Thymus (tissue), 11 donors: ENCODE data around the gene DUSP6. TPM values are rescaled to one million over a fixed set of nuclear protein-coding genes. Genes with fewer than 3 reads are reported as not detected.

ENCODE experiments used
- DNase-seq, 9 donors: peaks; one replicate each; pipeline ENCODE4 v3.0.0-alpha.2; 2013; ENCODE audit warnings: low spot score in 9 of 9, low read depth in 6 of 9, missing footprints in 1 of 9
- H3K27ac ChIP-seq, 2 donors: one replicate each; pipeline ENCODE4 v1.5.1; 2013; ENCODE audit warnings: control low read depth in 1 of 2, low read depth in 1 of 2, low read length in 1 of 2, mild to moderate bottlenecking in 1 of 2, moderate library complexity in 1 of 2
- H3K27me3 ChIP-seq, 2 donors: one replicate each; pipeline ENCODE4 v1.5.1; 2013; ENCODE audit warnings: low read length in 1 of 2; ENCODE audit not compliant: control insufficient read depth in 2 of 2, insufficient read depth in 1 of 2
- H3K36me3 ChIP-seq, 2 donors: one replicate each; pipeline ENCODE4 v1.5.1; 2013; ENCODE audit warnings: low read length in 1 of 2, mild to moderate bottlenecking in 1 of 2, moderate library complexity in 1 of 2; ENCODE audit not compliant: control insufficient read depth in 2 of 2, insufficient read depth in 2 of 2
- H3K4me1 ChIP-seq, 2 donors: one replicate each; pipeline ENCODE4 v1.5.1; 2013; ENCODE audit warnings: low read length in 2 of 2; ENCODE audit not compliant: control insufficient read depth in 2 of 2, insufficient read depth in 2 of 2
- H3K4me3 ChIP-seq, 2 donors: one replicate each; pipeline ENCODE4 v1.5.1; 2013; ENCODE audit warnings: low read length in 2 of 2, control low read depth in 1 of 2, mild to moderate bottlenecking in 1 of 2
- H3K9me3 ChIP-seq, 2 donors: one replicate each; pipeline ENCODE4 v1.5.1; 2013; ENCODE audit warnings: low read length in 1 of 2, mild to moderate bottlenecking in 1 of 2; ENCODE audit not compliant: control insufficient read depth in 2 of 2, insufficient read depth in 1 of 2
- WGBS: extraction: QIAGEN DNeasy Blood & Tissue Kit; methylation state at CpG from one replicate; pipeline ENCODE4 v1.1.7; 2013; 5-methylcytosine and 5-hydroxymethylcytosine counted together
- polyA plus RNA-seq: library from polyadenylated mRNA; stranded (reverse); fragments of 200-250 nt; gene quantifications from one replicate; pipeline ENCODE4 v1.2.3, GENCODE V29; 2013
- total RNA-seq: library from RNA; stranded (reverse); fragments of 120-200 nt; gene quantifications from one replicate; pipeline ENCODE4 v1.2.4, GENCODE V29; 2013
- donor health status: healthy.

The DUSP6 gene
- total and polyA plus RNA-seq, 2 donors = 33.5 to 45.0 TPM

GRCh38 chr12:89390802-89391673 is 38.7 kb upstream of the DUSP6 start:
- H3K27me3 ChIP-seq = no peaks in the 10 kb centered on the region
- H3K27ac ChIP-seq = no peak overlapping the region
- no peaks in the 10 kb centered on the region for H3K9me3 ChIP-seq
- WGBS = 97% methylated on average over 3 of the region's 3 CpGs
- no peak for DNase-seq
- H3K4me1 ChIP-seq = no peaks in the 10 kb centered on the region
- no peaks in the 10 kb centered on the region for H3K36me3 ChIP-seq
- H3K4me3 ChIP-seq = no peak overlapping the region

DNA sequence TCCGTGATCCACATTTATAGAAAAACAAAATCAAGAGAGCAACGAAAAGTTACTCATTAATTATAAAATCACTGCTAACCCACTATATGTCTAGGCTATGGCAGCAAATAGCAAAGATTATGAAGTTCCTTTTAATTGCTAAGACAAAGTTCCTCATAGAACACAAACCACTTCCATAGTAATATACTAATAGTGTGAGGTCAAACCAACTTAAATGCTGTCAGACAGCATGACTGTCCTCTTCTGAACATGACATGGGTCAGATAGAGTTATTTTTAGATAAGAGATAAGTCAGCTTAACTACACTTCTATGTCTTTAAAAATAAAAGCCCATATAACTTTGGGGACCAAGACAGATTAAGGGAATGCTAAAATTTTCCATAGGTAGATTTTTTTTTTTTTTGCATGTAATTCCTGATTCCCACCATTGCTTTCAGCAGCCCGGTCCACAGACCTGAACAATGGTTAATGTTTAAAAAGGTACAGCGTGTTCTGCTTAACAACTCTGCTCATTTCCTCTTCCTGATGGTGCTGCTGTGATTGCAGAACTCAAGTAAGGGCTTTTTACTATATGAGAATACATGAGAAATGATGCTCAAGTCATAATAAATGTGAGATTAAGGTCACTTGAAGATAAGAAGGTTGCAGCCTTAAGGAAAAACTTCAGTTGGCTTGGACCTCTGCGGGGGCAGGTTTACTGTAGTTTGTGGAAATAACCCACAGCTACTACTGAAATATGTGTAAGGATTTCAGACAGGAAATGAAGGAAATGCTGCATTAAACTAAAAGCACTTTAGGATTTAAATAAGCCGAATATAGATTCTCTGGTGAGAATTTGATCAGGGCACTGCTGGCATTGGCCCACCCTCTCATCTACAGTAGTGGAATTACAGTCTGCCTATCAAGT is 37.7 kb upstream of the DUSP6 start:
- DNase-seq = no peak
- no peaks in the 10 kb centered on the region for H3K9me3 ChIP-seq
- 44% methylated on average over 6 of the region's 6 CpGs for WGBS
- H3K27me3 ChIP-seq = no peaks in the 10 kb centered on the region
- H3K4me3 ChIP-seq = no peak overlapping the region
- no peak overlapping the region for H3K27ac ChIP-seq
- no peaks in the 10 kb centered on the region for H3K4me1 ChIP-seq
- no peaks in the 10 kb centered on the region for H3K36me3 ChIP-seq

DNA sequence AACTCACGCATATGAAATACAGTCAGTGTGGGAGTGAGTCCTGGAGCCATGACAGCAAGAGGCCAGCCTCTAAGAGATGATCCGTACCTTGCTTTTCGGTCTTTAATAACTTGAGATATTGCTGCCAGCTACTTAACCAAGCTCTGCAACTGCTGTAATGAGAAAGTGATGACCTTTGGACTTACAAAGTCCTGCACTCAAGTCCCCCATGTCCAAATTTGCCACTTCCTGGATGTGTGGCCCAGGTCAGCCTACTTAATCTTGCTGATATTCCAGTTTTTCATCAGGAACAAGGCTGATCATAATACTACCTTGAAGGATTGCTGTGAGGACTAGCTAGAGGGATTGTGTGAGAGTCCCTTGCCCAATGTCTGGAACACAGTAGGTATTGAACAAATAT is 33.8 kb upstream of the DUSP6 start:
- Histone ChIP-seq H3K4me1 (peaks cover 0 to 3% of the 10 kb centered on the region in 2 donors), H3K27ac (no peak overlapping the region), H3K9me3 (no peaks in the 10 kb centered on the region), H3K27me3 (no peaks in the 10 kb centered on the region), H3K36me3 (no peaks in the 10 kb centered on the region), H3K4me3 (no peak overlapping the region)
- no peak for DNase-seq
- WGBS = 83% methylated on average over 3 of the region's 3 CpGs

GRCh38 chr12:89384807-89385206 is 32.5 kb upstream of the DUSP6 start:
- no peaks in the 10 kb centered on the region for H3K36me3 ChIP-seq
- H3K4me1 ChIP-seq = peaks cover 0 to 3% of the 10 kb centered on the region in 2 donors
- DNase-seq = no peak
- no peak overlapping the region for H3K4me3 ChIP-seq
- H3K9me3 ChIP-seq = no peaks in the 10 kb centered on the region
- peak overlapping the region in 1 of 2 donors; percentile 31 for H3K27ac ChIP-seq
- WGBS = 94% methylated on average over 3 of the region's 3 CpGs
- H3K27me3 ChIP-seq = no peaks in the 10 kb centered on the region

DNA sequence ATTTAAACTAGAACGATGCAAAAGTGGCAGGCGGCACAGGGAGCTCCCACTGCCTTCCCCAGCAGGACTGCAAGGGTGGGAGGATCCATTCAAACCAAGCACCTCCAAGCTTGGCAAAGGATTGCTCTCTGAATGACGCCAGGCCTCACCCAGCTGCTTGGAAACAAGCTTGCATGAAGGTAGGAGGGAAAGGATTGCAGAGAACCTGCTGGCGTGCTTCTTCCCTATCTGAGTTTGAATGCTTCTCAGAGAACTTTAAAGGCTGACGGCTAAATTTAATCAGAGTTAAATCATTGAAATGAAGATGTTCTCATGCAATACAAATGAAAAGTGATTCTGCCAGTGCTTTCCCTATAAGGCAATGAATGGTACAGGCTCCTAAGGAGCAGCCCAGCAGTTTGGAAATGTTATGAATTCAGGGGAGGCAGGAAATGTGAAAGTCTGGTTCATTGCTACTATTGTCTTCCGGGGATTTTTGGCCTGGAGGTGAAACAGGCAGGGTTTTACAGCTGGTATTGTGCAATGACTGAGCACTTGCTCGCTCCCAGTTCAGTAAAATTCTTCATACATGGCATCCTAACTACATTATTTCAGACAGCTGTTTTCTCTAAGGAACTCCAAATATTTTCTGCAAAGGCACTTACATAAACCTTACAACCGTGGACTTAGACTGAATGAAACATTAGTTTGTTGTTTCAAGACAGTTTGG is 31.9 kb upstream of the DUSP6 start:
- 73% methylated on average over 8 of the region's 8 CpGs for WGBS
- Histone ChIP-seq H3K36me3 (no peaks in the 10 kb centered on the region), H3K27me3 (no peaks in the 10 kb centered on the region), H3K4me1 (peaks cover 0 to 3% of the 10 kb centered on the region in 2 donors), H3K4me3 (no peak overlapping the region), H3K27ac (peak overlapping the region in 1 of 2 donors; percentile 31), H3K9me3 (no peaks in the 10 kb centered on the region)
- DNase-seq = no peak

DNA sequence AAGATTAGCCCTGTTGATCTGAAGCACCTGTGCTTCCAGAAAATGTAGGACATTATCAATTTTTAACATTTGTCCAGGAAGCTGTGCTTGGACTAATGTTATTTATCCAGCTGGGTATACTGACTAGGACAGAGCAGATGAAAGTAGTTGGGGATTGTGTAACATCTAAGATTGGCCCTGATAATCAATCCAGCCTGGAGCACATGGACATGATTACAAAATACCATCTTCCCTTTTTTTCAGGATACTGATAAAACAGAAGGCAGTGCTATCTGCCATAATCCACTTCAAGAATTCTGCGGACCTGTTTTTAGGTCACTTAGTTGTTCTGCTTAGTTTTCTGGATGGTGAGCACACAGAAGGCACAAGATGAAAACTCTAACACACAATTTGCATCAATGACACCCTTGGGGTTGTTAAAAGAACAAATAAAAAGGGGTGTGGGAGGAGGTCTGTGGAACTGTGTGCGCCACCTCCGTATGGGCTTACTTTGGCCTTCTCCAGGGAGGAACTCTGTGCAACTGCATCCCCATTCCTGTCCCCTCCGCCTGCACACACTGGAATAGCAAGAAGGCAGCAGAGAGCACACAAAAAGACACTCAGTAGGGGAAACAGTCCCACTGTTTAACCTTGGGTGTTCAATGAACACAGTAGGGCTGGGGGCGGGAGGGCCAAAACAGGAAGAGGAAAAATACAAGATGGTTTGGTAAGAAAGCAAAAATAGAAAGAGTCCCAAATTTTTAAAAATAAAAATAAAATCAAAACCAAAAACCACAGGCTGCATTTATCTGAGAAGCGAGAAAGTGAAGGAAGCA is 31.1 kb upstream of the DUSP6 start:
- H3K9me3 ChIP-seq = no peaks in the 10 kb centered on the region
- no peak overlapping the region for H3K27ac ChIP-seq
- 86% methylated on average over 6 of the region's 6 CpGs for WGBS
- no peak for DNase-seq
- H3K4me1 ChIP-seq = peaks cover 0 to 3% of the 10 kb centered on the region in 2 donors
- no peaks in the 10 kb centered on the region for H3K36me3 ChIP-seq
- no peaks in the 10 kb centered on the region for H3K27me3 ChIP-seq
- H3K4me3 ChIP-seq = no peak overlapping the region

DNA sequence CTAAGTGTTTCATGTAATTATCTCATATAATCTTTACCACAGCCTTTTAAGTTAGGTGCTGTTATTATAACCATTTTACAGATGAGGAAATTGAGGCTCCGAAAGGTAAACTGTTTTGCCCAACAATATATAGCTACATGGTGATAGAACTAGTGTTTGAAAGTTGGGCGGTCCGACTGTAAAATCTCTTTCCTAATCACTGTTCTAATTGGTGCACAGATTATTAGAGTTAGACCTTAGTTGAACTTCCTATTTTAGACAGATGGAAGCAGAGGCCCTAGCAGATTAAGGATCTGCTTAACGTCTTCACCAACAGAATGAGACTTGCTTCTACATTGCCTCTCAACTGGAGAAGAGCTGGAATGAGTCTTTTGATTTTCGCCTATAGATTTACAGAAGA is 30.0 kb upstream of the DUSP6 start:
- Histone ChIP-seq H3K4me3 (no peak overlapping the region), H3K36me3 (no peaks in the 10 kb centered on the region), H3K4me1 (peaks cover 0 to 3% of the 10 kb centered on the region in 2 donors), H3K9me3 (no peaks in the 10 kb centered on the region), H3K27me3 (no peaks in the 10 kb centered on the region), H3K27ac (no peak overlapping the region)
- 85% methylated on average over 5 of the region's 5 CpGs for WGBS
- DNase-seq = no peak

GRCh38 chr12:89379839-89380467 is 27.7 kb upstream of the DUSP6 start:
- no peak overlapping the region for H3K27ac ChIP-seq
- no peak overlapping the region for H3K4me3 ChIP-seq
- no peaks in the 10 kb centered on the region for H3K9me3 ChIP-seq
- H3K27me3 ChIP-seq = no peaks in the 10 kb centered on the region
- H3K4me1 ChIP-seq = peaks cover 0 to 3% of the 10 kb centered on the region in 2 donors
- no peak for DNase-seq
- 98% methylated on average over 5 of the region's 5 CpGs for WGBS
- H3K36me3 ChIP-seq = no peaks in the 10 kb centered on the region
